ENCODE results near the gene C10orf71. TPM values are rescaled to one million over a fixed set of nuclear protein-coding genes. Genes with fewer than 3 reads are reported as not detected.

The C10orf71 gene
- total RNA-seq, 1 experiment from 2014 or later: not detected

GRCh38 chr10:49254150-49254549, 44.8 kb upstream of the C10orf71 start:
- Mint-ChIP-seq H3K9me3 (ENCODE audit: unreplicated experiment) (no peaks in the 10 kb centered on the region), H3K4me1 (ENCODE audit: low read depth, unreplicated experiment) (no peaks in the 10 kb centered on the region), H3K27ac (ENCODE audit: unreplicated experiment) (no peak overlapping the region), H3K27me3 (ENCODE audit: insufficient read depth, unreplicated experiment) (peaks cover 5% of the 10 kb centered on the region), H3K36me3 (ENCODE audit: insufficient read depth, unreplicated experiment) (no peaks in the 10 kb centered on the region), H3K4me3 (ENCODE audit: unreplicated experiment) (no peak overlapping the region)
- no peak for DNase-seq
- H3K36me3 ChIP-seq (ENCODE audit: control insufficient read depth, insufficient read depth, low read length): no peaks in the 10 kb centered on the region
- CTCF ChIA-PET: no interaction called here
- H3K4me1 ChIP-seq: no peaks in the 10 kb centered on the region
- no TSS peak for BruUV-seq (replicated peaks)
- peaks cover 4% of the 10 kb centered on the region; the same call in 1 of the 2 replicates for H3K9me3 ChIP-seq
- intact Hi-C loops (cut with micrococcal nuclease; ENCODE audit: unreplicated experiment): no loop called here
- TF ChIP-seq CTCF (IDR thresholded peaks at IDR 0.05; ENCODE audit: insufficient read depth in 1 of 2, low read depth in 1 of 2, low read length in 1 of 2, severe bottlenecking in 1 of 2, unreplicated experiment in 1 of 2): no peak
- no peak overlapping the region for H3K4me3 ChIP-seq (ENCODE audit: low read depth, low read length)
- POLR2A ChIA-PET: no interaction called here
- no peaks in the 10 kb centered on the region for H3K27me3 ChIP-seq (replicated peaks; ENCODE audit: control insufficient read depth, insufficient read depth, low read length)

GRCh38 chr10:49254556-49255318, 44.2 kb upstream of the C10orf71 start:
- intact Hi-C loops (cut with micrococcal nuclease; ENCODE audit: unreplicated experiment): no loop called here
- TF ChIP-seq CTCF (IDR thresholded peaks at IDR 0.05; ENCODE audit: insufficient read depth in 1 of 2, low read depth in 1 of 2, low read length in 1 of 2, severe bottlenecking in 1 of 2, unreplicated experiment in 1 of 2): no peak
- H3K36me3 Mint-ChIP-seq (ENCODE audit: insufficient read depth, unreplicated experiment): no peaks in the 10 kb centered on the region

GRCh38 chr10:49255883-49256282, 43.1 kb upstream of the C10orf71 start:
- H3K27ac Mint-ChIP-seq (ENCODE audit: unreplicated experiment): no peak overlapping the region
- BruUV-seq (replicated peaks): no TSS peak
- no peak for DNase-seq
- H3K27me3 Mint-ChIP-seq (ENCODE audit: insufficient read depth, unreplicated experiment): peaks cover 5% of the 10 kb centered on the region
- CTCF ChIA-PET: no interaction called here
- Histone ChIP-seq H3K4me3 (ENCODE audit: low read depth, low read length) (no peak overlapping the region), H3K4me1 (no peaks in the 10 kb centered on the region), H3K9me3 (peaks cover 4% of the 10 kb centered on the region; the same call in 1 of the 2 replicates), H3K36me3 (ENCODE audit: control insufficient read depth, insufficient read depth, low read length) (no peaks in the 10 kb centered on the region), H3K27me3 (replicated peaks; ENCODE audit: control insufficient read depth, insufficient read depth, low read length) (no peaks in the 10 kb centered on the region)
- POLR2A ChIA-PET: no interaction called here
- no peaks in the 10 kb centered on the region for H3K36me3 Mint-ChIP-seq (ENCODE audit: insufficient read depth, unreplicated experiment)
- H3K9me3 Mint-ChIP-seq (ENCODE audit: unreplicated experiment): no peaks in the 10 kb centered on the region
- TF ChIP-seq CTCF (IDR thresholded peaks at IDR 0.05; ENCODE audit: insufficient read depth in 1 of 2, low read depth in 1 of 2, low read length in 1 of 2, severe bottlenecking in 1 of 2, unreplicated experiment in 1 of 2): no peak
- no peak overlapping the region for H3K4me3 Mint-ChIP-seq (ENCODE audit: unreplicated experiment)
- H3K4me1 Mint-ChIP-seq (ENCODE audit: low read depth, unreplicated experiment): no peaks in the 10 kb centered on the region
- intact Hi-C loops (cut with micrococcal nuclease; ENCODE audit: unreplicated experiment): no loop called here

More at GRCh38 chr10:49254556-49255318, 44.2 kb upstream of the C10orf71 start:
- Mint-ChIP-seq H3K4me1 (ENCODE audit: low read depth, unreplicated experiment) (no peaks in the 10 kb centered on the region), H3K9me3 (ENCODE audit: unreplicated experiment) (no peaks in the 10 kb centered on the region), H3K27ac (ENCODE audit: unreplicated experiment) (no peak overlapping the region), H3K4me3 (ENCODE audit: unreplicated experiment) (no peak overlapping the region), H3K27me3 (ENCODE audit: insufficient read depth, unreplicated experiment) (peaks cover 5% of the 10 kb centered on the region)
- Histone ChIP-seq H3K4me3 (ENCODE audit: low read depth, low read length) (no peak overlapping the region), H3K36me3 (ENCODE audit: control insufficient read depth, insufficient read depth, low read length) (no peaks in the 10 kb centered on the region), H3K27me3 (replicated peaks; ENCODE audit: control insufficient read depth, insufficient read depth, low read length) (no peaks in the 10 kb centered on the region), H3K9me3 (peaks cover 4% of the 10 kb centered on the region; the same call in 1 of the 2 replicates), H3K4me1 (no peaks in the 10 kb centered on the region)
- POLR2A ChIA-PET: no interaction called here
- no peak for DNase-seq
- CTCF ChIA-PET: no interaction called here
- BruUV-seq (replicated peaks): no TSS peak

All from Caco-2 (cell line).